ENCODE data around the gene DYNC1H1.

Gene DYNC1H1

DNA sequence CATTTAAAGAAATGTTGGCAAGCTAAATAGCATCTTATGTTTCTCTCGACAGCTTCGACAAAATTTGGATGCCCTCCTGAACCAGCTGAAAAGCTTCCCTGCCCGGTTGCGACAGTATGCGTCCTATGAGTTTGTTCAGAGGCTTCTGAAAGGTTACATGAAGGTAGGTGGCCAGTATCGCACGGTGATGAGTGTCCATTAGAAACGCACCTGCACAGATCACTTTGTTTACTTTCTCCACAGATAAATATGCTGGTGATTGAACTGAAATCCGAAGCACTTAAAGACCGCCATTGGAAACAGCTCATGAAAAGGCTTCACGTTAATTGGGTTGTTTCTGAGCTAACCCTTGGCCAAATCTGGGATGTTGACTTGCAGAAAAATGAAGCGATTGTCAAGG is 36.5 kb downstream of the DYNC1H1 start:
- Histone ChIP-seq H3K27ac (ENCODE audit: low read depth, low read length, severe bottlenecking) (no peak overlapping the region), H3K36me3 (ENCODE audit: control insufficient read depth, insufficient read depth, low read length) (peaks cover 94% of the 10 kb centered on the region), H3K4me3 (ENCODE audit: extremely low read depth, insufficient read depth, low read length, poor library complexity, severe bottlenecking) (no peak overlapping the region), H3K9me3 (ENCODE audit: control insufficient read depth, low read length) (no peaks in the 10 kb centered on the region), H3K4me1 (ENCODE audit: control insufficient read depth, insufficient read depth, low read length, poor library complexity, severe bottlenecking) (no peaks in the 10 kb centered on the region)
- WGBS, 2 experiments (ENCODE audit: insufficient coverage in 2 of 2) = 95 to 96% methylated on average over 8 to 9 of the region's 12 CpGs

DNA sequence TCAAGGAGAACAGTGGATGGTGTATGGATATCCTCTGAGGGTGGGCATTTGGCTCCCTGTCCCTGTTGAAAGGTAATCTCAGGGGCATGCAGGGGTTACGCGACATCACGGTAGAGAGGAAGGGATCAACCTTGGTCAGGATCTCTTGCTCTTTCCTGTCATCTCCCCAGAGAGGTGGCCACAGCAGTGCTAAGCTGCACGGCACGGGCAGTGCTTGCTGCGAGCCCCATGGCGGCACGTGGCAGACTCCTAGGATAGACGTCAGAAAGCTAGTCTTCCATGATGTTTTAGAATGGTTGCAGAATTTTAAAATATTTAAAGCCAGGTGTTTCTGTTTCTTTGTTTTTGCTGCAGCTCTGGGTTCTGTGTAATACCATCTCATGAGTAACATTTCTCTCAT is 41.0 kb downstream of the DYNC1H1 start:
- H3K27ac ChIP-seq (ENCODE audit: low read depth, low read length, severe bottlenecking) = no peak overlapping the region
- no peaks in the 10 kb centered on the region for H3K9me3 ChIP-seq (ENCODE audit: control insufficient read depth, low read length)
- no peaks in the 10 kb centered on the region for H3K4me1 ChIP-seq (ENCODE audit: control insufficient read depth, insufficient read depth, low read length, poor library complexity, severe bottlenecking)
- H3K4me3 ChIP-seq (ENCODE audit: extremely low read depth, insufficient read depth, low read length, poor library complexity, severe bottlenecking) = no peak overlapping the region
- 95 to 100% methylated on average over 9 of the region's 9 CpGs for WGBS, 2 experiments (ENCODE audit: insufficient coverage in 2 of 2)
- peaks cover 97% of the 10 kb centered on the region for H3K36me3 ChIP-seq (ENCODE audit: control insufficient read depth, insufficient read depth, low read length)

DNA sequence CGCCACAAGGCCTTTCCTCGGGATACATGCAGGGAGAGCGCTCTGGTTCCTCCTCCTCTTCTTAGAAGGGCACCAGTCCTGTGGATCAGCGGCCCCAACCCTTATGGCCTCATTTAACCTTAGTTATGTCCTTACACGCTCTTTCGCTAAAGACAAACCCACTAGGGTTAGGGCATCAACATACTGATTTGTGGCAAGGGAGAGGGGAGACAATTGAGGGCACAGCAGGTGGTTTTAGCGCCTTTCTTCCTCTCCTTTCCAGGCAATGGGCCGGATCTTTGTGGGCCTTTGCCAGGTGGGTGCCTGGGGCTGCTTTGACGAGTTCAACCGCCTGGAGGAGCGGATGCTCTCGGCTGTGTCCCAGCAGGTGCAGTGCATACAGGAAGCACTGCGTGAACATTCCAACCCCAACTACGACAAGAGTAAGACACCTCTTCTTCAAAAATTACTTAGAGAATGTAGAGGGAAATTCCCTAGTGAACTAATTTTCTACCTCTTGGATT is 43.6 kb downstream of the DYNC1H1 start:
- WGBS, 2 experiments (ENCODE audit: insufficient coverage in 2 of 2) = 94 to 98% methylated on average over 4 to 9 of the region's 14 CpGs
- no peak overlapping the region for H3K27ac ChIP-seq (ENCODE audit: low read depth, low read length, severe bottlenecking)
- no peaks in the 10 kb centered on the region for H3K9me3 ChIP-seq (ENCODE audit: control insufficient read depth, low read length)
- peaks cover 98% of the 10 kb centered on the region for H3K36me3 ChIP-seq (ENCODE audit: control insufficient read depth, insufficient read depth, low read length)
- H3K4me1 ChIP-seq (ENCODE audit: control insufficient read depth, insufficient read depth, low read length, poor library complexity, severe bottlenecking) = no peaks in the 10 kb centered on the region
- no peak overlapping the region for H3K4me3 ChIP-seq (ENCODE audit: extremely low read depth, insufficient read depth, low read length, poor library complexity, severe bottlenecking)

DNA sequence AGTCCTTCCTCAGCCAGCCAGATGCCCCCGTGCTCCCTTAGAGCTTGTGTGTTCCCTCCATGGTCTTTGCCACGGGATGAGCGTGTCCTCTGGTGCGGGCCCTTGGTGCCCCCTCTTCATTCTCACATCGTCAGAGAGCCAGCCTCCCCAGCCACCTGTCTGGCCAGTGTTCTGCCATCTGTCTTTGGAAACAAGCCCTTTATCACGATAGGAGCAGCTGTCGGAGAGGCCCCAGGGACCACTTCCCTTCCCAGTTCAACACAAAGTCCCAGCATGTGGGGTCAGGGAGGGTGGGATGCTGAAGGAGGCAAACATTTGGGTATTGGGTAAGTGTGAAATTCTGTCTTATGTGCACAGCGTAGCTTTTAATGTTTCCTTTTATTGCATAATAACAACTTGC is 44.5 kb downstream of the DYNC1H1 start:
- 95 to 100% methylated on average over 6 to 7 of the region's 8 CpGs for WGBS, 2 experiments (ENCODE audit: insufficient coverage in 2 of 2)
- Histone ChIP-seq H3K36me3 (ENCODE audit: control insufficient read depth, insufficient read depth, low read length) (peaks cover 98% of the 10 kb centered on the region), H3K4me1 (ENCODE audit: control insufficient read depth, insufficient read depth, low read length, poor library complexity, severe bottlenecking) (no peaks in the 10 kb centered on the region), H3K27ac (ENCODE audit: low read depth, low read length, severe bottlenecking) (no peak overlapping the region), H3K9me3 (ENCODE audit: control insufficient read depth, low read length) (no peaks in the 10 kb centered on the region), H3K4me3 (ENCODE audit: extremely low read depth, insufficient read depth, low read length, poor library complexity, severe bottlenecking) (no peak overlapping the region)

DNA sequence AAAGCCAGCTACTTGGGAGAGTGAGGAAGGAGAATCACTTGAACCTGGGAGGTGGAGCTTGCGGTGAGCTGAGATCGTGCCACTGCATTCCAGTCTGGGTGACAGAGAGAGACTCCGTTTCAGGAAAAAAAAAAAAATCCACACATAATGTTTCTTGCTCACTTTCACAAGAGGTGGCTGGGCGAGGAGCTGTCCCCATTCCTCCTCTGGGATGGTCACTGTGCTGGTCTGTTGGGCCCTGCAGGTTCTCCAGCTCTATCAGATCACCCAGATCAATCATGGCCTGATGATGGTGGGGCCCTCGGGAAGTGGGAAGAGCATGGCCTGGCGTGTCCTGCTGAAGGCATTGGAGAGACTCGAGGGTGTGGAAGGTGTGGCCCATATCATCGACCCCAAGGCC is 47.3 kb downstream of the DYNC1H1 start:
- no peaks in the 10 kb centered on the region for H3K4me1 ChIP-seq (ENCODE audit: control insufficient read depth, insufficient read depth, low read length, poor library complexity, severe bottlenecking)
- peaks cover 100% of the 10 kb centered on the region for H3K36me3 ChIP-seq (ENCODE audit: control insufficient read depth, insufficient read depth, low read length)
- 84 to 89% methylated on average over 4 to 5 of the region's 8 CpGs for WGBS, 2 experiments (ENCODE audit: insufficient coverage in 2 of 2)
- no peaks in the 10 kb centered on the region for H3K9me3 ChIP-seq (ENCODE audit: control insufficient read depth, low read length)
- H3K27ac ChIP-seq (ENCODE audit: low read depth, low read length, severe bottlenecking) = no peak overlapping the region
- H3K4me3 ChIP-seq (ENCODE audit: extremely low read depth, insufficient read depth, low read length, poor library complexity, severe bottlenecking) = no peak overlapping the region

DNA sequence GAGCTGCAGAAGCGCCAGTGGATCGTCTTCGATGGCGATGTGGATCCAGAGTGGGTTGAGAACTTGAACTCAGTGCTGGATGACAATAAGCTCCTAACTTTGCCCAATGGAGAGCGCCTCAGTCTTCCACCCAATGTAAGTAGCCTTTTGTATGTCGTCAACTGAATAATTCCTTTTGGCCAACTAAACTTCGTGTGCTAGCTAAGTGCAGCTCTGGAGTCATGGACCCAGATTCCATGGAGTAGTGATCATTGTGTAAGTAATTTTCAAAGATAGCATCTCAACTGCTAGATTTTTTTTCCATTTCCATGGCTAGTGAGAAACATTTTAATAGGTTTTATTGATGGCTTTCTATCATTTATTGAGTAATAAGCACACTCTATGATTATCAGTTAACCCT is 48.0 kb downstream of the DYNC1H1 start:
- Histone ChIP-seq H3K4me1 (ENCODE audit: control insufficient read depth, insufficient read depth, low read length, poor library complexity, severe bottlenecking) (no peaks in the 10 kb centered on the region), H3K9me3 (ENCODE audit: control insufficient read depth, low read length) (no peaks in the 10 kb centered on the region), H3K4me3 (ENCODE audit: extremely low read depth, insufficient read depth, low read length, poor library complexity, severe bottlenecking) (no peak overlapping the region), H3K36me3 (ENCODE audit: control insufficient read depth, insufficient read depth, low read length) (peaks cover 100% of the 10 kb centered on the region), H3K27ac (ENCODE audit: low read depth, low read length, severe bottlenecking) (no peak overlapping the region)
- 98 to 100% methylated on average over 7 of the region's 7 CpGs for WGBS, 2 experiments (ENCODE audit: insufficient coverage in 2 of 2)

DNA sequence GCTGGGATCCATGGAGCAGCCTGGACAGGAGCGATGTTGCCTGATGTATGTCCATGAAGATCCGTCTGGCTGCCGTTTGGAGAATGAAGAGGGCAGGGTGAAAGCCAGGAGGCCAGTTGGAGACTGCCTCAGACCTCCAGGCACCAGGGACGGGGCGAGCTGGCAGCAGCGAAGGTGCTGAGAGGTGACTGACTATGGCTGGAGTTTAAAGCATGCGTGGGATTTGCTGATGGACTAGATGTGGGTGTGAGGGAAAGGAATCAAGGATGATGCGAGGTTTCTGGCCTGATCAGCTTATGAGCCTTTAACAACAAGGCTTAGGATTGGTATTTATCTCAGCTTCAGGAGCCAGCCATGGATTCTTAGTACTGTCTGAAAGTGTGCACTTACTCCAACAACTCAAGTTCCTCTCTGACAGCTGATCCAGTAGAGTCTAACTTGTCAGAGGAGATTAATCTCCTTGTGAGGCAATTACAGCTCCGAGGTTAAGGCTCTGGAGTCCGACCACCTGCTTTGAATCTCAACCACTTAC is 49.4 kb downstream of the DYNC1H1 start:
- Histone ChIP-seq H3K4me3 (ENCODE audit: extremely low read depth, insufficient read depth, low read length, poor library complexity, severe bottlenecking) (no peak overlapping the region), H3K4me1 (ENCODE audit: control insufficient read depth, insufficient read depth, low read length, poor library complexity, severe bottlenecking) (no peaks in the 10 kb centered on the region), H3K27ac (ENCODE audit: low read depth, low read length, severe bottlenecking) (no peak overlapping the region), H3K36me3 (ENCODE audit: control insufficient read depth, insufficient read depth, low read length) (peaks cover 97% of the 10 kb centered on the region), H3K9me3 (ENCODE audit: control insufficient read depth, low read length) (no peaks in the 10 kb centered on the region)
- 87 to 88% methylated on average over 9 of the region's 10 CpGs for WGBS, 2 experiments (ENCODE audit: insufficient coverage in 2 of 2)

DNA sequence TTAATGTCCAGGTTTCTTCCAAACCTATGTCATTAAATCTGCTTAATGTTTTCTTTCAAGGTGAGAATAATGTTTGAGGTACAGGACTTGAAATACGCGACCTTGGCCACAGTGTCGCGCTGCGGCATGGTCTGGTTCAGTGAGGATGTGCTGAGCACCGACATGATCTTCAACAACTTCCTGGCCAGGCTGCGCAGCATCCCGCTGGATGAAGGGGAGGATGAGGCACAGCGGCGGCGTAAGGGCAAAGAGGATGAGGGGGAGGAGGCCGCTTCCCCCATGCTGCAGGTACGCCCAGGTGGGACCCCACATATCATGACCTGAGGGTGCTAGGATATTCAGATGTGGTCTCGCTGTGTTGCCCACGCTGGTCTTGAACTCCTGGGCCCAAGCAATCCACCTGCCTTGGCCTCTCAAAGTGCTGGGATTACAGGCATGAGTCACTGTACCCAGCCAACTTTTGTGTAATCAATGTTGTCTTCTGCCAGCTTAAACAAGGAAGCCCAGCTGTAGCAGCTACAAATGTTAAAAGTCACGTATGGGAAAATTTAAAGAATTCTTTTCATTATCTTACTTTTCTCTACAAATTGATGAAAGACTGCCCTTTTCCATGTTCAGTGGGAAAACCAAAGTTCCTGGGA is 50.8 kb downstream of the DYNC1H1 start:
- Histone ChIP-seq H3K4me1 (ENCODE audit: control insufficient read depth, insufficient read depth, low read length, poor library complexity, severe bottlenecking) (peaks cover 3% of the 10 kb centered on the region), H3K9me3 (ENCODE audit: control insufficient read depth, low read length) (no peaks in the 10 kb centered on the region), H3K4me3 (ENCODE audit: extremely low read depth, insufficient read depth, low read length, poor library complexity, severe bottlenecking) (no peak overlapping the region), H3K36me3 (ENCODE audit: control insufficient read depth, insufficient read depth, low read length) (peaks cover 97% of the 10 kb centered on the region), H3K27ac (ENCODE audit: low read depth, low read length, severe bottlenecking) (no peak overlapping the region)
- WGBS, 2 experiments (ENCODE audit: insufficient coverage in 2 of 2) = 97 to 100% methylated on average over 10 to 13 of the region's 16 CpGs

DNA sequence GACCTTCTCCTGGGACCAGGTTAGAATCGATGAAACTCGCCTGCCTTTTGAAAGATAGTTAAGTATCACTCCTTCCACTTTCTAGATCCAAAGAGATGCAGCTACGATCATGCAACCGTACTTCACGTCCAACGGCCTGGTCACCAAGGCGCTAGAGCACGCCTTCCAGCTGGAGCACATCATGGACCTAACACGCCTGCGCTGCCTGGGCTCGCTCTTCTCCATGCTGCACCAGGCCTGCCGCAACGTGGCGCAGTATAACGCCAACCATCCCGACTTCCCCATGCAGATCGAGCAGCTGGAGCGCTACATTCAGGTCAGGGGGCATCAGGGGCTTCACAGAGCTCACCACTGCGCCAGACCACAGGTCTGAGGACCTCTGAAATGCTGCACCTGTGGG is 51.4 kb downstream of the DYNC1H1 start:
- Histone ChIP-seq H3K9me3 (ENCODE audit: control insufficient read depth, low read length) (no peaks in the 10 kb centered on the region), H3K36me3 (ENCODE audit: control insufficient read depth, insufficient read depth, low read length) (peaks cover 97% of the 10 kb centered on the region), H3K27ac (ENCODE audit: low read depth, low read length, severe bottlenecking) (no peak overlapping the region), H3K4me3 (ENCODE audit: extremely low read depth, insufficient read depth, low read length, poor library complexity, severe bottlenecking) (no peak overlapping the region), H3K4me1 (ENCODE audit: control insufficient read depth, insufficient read depth, low read length, poor library complexity, severe bottlenecking) (peaks cover 3% of the 10 kb centered on the region)
- WGBS, 2 experiments (ENCODE audit: insufficient coverage in 2 of 2) = 97% methylated on average over 19 of the region's 19 CpGs

DNA sequence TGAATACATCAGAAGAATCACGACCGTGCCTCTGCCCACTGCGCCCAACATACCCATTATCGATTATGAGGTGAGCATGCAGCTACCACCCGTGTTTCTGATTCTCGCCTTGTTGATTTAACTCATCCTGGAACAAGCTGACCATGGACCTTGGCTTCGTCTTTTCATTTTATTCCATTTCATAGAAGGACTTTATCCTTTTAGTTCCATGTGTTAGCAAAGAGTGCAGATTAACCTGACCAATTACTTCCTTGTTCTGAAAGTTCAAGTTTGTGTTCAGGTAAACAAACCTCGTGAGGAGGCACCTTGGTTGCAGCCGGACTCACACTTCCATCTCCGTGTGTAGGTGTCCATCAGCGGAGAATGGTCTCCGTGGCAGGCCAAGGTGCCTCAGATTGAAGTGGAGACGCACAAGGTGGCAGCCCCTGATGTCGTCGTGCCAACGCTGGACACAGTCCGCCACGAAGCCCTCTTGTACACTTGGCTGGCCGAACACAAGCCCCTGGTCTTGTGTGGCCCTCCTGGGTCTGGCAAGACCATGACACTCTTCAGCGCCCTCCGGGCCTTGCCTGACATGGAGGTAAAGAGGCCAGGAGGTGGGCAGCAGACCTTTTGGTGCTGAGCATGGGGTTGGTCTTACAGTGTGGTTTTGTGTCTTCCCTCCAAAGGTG is 52.2 kb downstream of the DYNC1H1 start:
- H3K4me1 ChIP-seq (ENCODE audit: control insufficient read depth, insufficient read depth, low read length, poor library complexity, severe bottlenecking) = peaks cover 3% of the 10 kb centered on the region
- no peaks in the 10 kb centered on the region for H3K9me3 ChIP-seq (ENCODE audit: control insufficient read depth, low read length)
- WGBS, 2 experiments (ENCODE audit: insufficient coverage in 2 of 2) = 94 to 98% methylated on average over 20 to 21 of the region's 21 CpGs
- peaks cover 97% of the 10 kb centered on the region for H3K36me3 ChIP-seq (ENCODE audit: control insufficient read depth, insufficient read depth, low read length)
- H3K27ac ChIP-seq (ENCODE audit: low read depth, low read length, severe bottlenecking) = no peak overlapping the region
- no peak overlapping the region for H3K4me3 ChIP-seq (ENCODE audit: extremely low read depth, insufficient read depth, low read length, poor library complexity, severe bottlenecking)

DNA sequence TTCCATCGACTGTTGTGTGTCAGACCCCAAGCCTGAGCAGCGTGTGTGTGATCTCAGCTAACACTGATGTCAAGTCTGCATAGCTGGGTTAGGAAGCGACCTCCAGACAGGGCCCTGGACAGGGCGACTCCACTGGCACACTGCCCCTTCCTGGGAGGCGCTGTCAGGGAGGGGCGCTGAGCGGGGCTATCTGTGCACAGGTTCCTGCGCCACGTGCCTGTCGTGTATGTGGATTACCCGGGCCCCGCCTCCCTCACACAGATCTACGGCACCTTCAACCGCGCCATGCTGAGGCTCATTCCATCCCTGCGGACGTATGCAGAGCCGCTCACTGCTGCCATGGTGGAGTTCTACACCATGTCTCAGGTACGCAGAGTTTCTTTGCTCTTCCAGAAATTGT is 53.9 kb downstream of the DYNC1H1 start:
- H3K36me3 ChIP-seq (ENCODE audit: control insufficient read depth, insufficient read depth, low read length) = peaks cover 96% of the 10 kb centered on the region
- peaks cover 3% of the 10 kb centered on the region for H3K4me1 ChIP-seq (ENCODE audit: control insufficient read depth, insufficient read depth, low read length, poor library complexity, severe bottlenecking)
- no peaks in the 10 kb centered on the region for H3K9me3 ChIP-seq (ENCODE audit: control insufficient read depth, low read length)
- WGBS, 2 experiments (ENCODE audit: insufficient coverage in 2 of 2) = 92 to 96% methylated on average over 18 to 19 of the region's 19 CpGs
- H3K27ac ChIP-seq (ENCODE audit: low read depth, low read length, severe bottlenecking) = no peak overlapping the region
- no peak overlapping the region for H3K4me3 ChIP-seq (ENCODE audit: extremely low read depth, insufficient read depth, low read length, poor library complexity, severe bottlenecking)
